GM12873 (cell line): Measurements from ENCODE around the gene TBC1D7.

Experiments
- CTCF ChIP-seq: IDR thresholded peaks from 2 replicates; pipeline ENCODE4 v1.5.1; 2012; ENCODE audit warnings: low read depth, mild to moderate bottlenecking, moderate library complexity, low read length, control low read depth; ENCODE audit not compliant: insufficient read depth; ENCODE audit errors: missing control alignments

Gene TBC1D7

GRCh38 chr6:13273931-13274706 lies 54.2 kb downstream of the TBC1D7 start:
- TF ChIP-seq CTCF, result no peak

- no peak for TF ChIP-seq CTCF
Observed at GRCh38 chr6:13273202-13273930, 55.0 kb downstream of the TBC1D7 start.

GRCh38 chr6:13272131-13273046 lies 55.9 kb downstream of the TBC1D7 start:
- TF ChIP-seq CTCF, result no peak

- TF ChIP-seq CTCF, result no peak
Observed at GRCh38 chr6:13268913-13269518, 59.3 kb downstream of the TBC1D7 start.

DNA sequence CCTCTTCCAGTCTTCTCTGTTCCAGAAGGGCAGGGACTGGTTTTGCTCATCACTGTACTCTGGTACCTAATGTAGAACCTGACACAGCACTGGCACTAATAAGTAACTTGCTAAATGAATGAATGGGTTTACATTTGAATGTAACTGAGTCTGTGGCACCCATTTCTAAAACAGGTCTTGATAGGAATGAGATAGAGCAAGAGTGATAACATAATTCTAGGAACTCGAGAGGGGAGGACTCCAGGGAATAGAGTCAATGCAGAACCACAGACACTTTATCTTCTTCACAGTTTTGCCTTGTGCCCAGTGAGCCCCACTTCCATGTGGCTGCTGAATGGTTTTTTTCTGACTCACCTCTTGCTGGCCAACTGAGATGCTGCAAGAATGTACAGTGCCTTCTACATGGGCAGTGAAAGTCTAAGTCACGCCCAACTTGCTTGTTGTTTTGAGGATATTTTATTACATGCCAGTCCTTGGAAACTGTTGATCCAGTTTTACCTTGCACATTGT lies 61.1 kb downstream of the TBC1D7 start:
- no peak for TF ChIP-seq CTCF

- no peak for TF ChIP-seq CTCF
Observed at GRCh38 chr6:13263669-13264068, 64.7 kb downstream of the TBC1D7 start.
